Thyroid gland (tissue), 4 donors: ENCODE results near the gene METTL15.

Source experiments
- POLR2A ChIP-seq, 2 donors: fragments of 450-650 bp; IDR thresholded peaks; one replicate each; pipeline ENCODE4 v1.6.1; 2017; ENCODE audit warnings: antibody characterized with exemption in 2 of 2, mild to moderate bottlenecking in 2 of 2, moderate library complexity in 1 of 2
- TF ChIP-seq, protein P1 (sequence below), 6 experiments: fragments of 200-600 bp in 3 of 6; fragments of 450-650 bp in 3 of 6; sonication (generic) in 3 of 6; IDR thresholded peaks; one replicate each; pipeline ENCODE4 v1.5.1; 2016 to 2019; ENCODE audit warnings: antibody characterized with exemption in 6 of 6, mild to moderate bottlenecking in 2 of 6, inconsistent platforms in 1 of 6, moderate library complexity in 1 of 6

DNA sequence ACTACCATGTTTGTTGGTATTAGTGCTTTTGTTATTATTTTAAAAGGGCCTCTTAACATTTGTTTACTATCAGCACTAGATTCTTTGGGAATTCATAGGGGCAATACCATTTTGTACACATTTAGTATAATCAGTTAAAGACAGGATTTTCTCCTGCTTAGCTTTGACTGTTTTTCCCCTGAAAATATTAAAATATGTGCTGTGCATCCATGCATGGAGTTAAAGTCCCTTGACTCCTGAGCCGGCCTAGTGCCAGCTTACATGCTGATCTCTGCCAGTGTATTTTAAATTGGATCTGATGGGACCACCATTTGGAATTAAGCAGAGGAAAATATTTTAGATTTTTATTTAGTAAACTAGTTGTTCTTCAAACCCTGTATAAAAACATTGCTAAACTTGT, 161.4 kb downstream of the METTL15 start:
- TF ChIP-seq, protein P1, sequence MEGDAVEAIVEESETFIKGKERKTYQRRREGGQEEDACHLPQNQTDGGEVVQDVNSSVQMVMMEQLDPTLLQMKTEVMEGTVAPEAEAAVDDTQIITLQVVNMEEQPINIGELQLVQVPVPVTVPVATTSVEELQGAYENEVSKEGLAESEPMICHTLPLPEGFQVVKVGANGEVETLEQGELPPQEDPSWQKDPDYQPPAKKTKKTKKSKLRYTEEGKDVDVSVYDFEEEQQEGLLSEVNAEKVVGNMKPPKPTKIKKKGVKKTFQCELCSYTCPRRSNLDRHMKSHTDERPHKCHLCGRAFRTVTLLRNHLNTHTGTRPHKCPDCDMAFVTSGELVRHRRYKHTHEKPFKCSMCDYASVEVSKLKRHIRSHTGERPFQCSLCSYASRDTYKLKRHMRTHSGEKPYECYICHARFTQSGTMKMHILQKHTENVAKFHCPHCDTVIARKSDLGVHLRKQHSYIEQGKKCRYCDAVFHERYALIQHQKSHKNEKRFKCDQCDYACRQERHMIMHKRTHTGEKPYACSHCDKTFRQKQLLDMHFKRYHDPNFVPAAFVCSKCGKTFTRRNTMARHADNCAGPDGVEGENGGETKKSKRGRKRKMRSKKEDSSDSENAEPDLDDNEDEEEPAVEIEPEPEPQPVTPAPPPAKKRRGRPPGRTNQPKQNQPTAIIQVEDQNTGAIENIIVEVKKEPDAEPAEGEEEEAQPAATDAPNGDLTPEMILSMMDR (IDR thresholded peaks at IDR 0.05), result no peak
- TF ChIP-seq POLR2A (IDR thresholded peaks at IDR 0.05), result no peak
